ENCODE measurements around the gene CRYBG2.
"Not testable (repeated sequence)": the region's sequence is repeated elsewhere in the genome, so short reads cannot be mapped to it uniquely, and the experiment has no call there.

CRYBG2 gene, protein sequence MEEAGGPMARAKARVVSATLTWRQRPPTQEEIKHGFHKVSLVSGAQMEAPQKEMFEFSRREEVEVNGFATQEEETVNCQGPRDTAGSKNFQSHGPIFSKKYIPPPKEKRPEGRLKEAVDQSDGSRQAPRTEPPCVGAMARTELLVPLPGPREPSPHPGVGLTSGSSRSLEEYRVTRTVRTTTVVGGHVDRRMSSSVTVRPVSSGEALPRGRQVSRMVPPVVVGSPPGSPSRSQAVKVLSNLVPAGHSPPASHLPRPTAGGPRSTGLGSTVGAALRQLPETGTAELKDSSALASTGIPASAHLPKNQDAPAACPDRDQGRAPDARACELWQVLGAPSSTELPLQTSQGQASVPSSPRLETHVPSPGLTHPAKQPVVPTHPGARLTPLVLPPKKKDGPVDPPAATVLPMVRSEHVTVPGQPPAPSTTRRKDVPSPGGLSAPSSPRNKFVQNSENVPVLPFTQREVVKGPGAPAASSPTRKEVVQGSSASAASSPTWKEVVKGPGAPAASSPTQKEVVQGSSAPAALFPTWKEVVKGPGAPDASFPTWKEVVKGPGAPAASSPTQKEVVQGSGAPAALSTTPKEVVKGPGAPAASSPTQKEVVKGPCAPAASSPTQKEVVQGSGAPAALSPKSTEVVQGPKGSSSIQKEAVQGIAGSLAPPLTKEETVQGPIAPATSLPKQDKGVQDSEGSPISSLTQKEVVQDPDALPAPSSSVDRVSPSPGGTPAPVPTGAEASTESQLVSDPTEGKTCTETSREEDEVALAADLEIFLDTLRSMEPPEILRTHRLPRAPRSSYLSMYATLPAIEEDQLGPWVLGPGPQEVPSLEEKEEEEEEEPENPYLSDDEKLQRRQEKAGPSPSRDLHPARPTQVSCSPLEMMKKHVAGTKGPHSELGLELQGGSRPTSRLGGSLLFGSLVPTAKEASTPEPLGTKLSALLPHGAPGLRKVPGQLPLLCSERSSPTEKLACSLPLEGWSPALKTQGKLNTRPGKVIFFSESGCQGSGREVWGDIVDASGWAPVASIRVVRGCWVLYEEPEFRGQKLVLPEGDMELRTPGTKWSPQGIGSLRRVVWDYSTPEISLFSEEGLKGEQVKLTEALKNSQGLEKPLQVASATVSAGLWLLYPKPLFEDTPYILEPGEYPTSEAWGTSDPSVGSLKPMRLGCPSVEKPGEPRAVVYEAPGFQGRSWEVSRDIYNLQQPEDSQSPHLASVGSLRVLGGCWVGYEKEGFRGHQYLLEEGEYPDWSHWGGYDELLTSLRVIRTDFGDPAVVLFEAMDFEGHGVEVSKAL (N-terminal part only)

DNA sequence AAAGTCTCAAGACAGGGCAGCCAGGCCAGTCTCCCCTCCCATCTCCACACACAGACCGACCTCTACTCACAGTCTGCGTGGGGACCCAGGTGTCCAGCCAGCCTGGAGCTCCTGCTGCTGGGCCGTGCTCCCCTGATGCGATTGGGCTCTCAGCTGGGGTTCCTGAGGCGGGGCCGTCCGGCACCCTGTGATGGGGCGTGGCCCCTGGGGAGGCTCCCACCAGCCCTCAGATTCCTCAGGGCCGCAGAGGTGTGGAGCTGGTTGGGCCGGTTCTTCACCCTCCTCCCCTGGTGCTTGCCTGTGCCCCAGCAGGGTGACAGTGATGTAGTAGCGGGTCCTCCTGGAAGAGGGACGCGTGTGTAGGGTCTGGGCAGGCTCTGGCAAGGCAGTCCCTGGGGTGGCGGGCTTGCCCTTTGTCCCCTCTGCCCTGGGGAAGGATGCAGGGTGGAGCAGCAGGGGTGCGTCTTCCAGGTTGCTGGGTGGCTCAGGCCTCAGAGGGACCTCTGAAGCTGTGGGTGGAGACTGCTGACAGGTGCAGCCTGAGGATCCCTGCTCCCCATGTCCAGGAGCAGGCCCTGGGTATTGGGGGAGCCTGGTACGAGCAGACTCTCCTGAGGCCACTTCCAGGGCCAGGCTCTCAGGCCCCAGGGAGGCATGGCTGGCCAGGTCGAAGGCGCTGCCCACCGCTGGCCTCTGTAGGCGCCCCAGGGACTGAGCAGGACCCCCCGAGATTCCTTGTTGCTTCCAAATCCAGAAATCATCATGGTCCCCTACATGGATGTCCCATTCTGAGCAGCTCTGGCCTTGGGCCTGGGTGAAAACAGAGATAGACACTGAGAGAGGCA lies at the start of gene CRYBG2:
Gene CRYBG2 (minus strand): TSS at position 155 of the 845 bp plus-strand sequence. CDS start 7,473 bp downstream, outside the sequence.
- Mint-ChIP-seq H3K4me3 (no peak within 1 kb of the TSS), H3K4me1 (peaks cover 0 to 2% of the 10 kb centered on the region in 2 donors), H3K27me3 (peaks cover 16 to 17% of the 10 kb centered on the region in 2 donors), H3K9me3 (no peaks in the 10 kb centered on the region), H3K36me3 (no peaks in the 10 kb centered on the region), H3K27ac (peak within 1 kb of the TSS; percentile 38)
- no peak for DNase-seq
- no peak for ATAC-seq (replicated peaks)

DNA sequence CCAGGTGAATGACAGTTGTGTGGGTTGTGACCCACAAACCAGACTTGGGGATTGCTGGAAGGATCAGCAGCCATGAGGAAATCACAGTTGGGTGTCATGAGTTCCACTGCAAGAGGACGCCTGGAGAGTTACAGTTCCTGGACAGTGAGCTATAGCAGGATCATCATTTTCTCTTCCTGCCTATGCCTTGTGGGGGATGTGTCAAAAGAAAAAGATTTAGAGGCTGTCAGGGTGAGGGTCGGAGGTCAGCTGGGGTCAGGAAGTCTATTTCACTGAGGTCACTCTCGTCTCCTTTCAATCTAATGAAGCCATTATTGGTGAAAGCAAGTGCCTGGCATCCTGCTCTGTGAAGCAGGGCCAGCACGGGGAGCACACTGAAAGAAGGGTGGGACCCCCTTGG lies 49.7 kb upstream of the CRYBG2 start:
- H3K27me3 Mint-ChIP-seq: peaks cover 38 to 76% of the 10 kb centered on the region in 2 donors
- peaks cover 0 to 3% of the 10 kb centered on the region in 2 donors for H3K9me3 Mint-ChIP-seq
- H3K27ac Mint-ChIP-seq: no peak overlapping the region
- no peak overlapping the region for H3K4me3 Mint-ChIP-seq
- H3K36me3 Mint-ChIP-seq: no peaks in the 10 kb centered on the region
- H3K4me1 Mint-ChIP-seq: peaks cover 0 to 3% of the 10 kb centered on the region in 2 donors
- ATAC-seq (replicated peaks) (no peak), DNase-seq (no peak)

DNA sequence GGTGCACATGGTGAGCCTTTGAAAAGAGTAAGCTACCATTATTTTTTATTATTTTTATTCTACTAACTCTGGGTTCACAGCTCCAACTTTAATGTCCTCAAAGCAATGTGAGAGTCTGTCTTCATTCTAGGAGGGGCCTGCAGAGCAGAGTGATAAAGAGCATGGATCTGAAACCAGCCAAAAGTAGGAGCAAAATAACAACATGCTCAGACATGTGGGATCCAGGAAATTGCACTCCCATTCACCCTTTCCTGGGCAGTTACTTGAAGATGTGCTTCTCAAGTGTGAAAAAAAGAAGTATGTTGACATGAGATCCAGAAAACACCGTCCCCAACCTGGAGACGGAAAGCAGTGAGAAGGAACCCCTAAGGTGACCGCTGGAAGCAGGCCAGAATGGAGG lies 48.0 kb upstream of the CRYBG2 start:
- H3K27ac Mint-ChIP-seq: no peak overlapping the region
- ATAC-seq (replicated peaks) (no peak), DNase-seq (no peak)
- H3K27me3 Mint-ChIP-seq: peaks cover 30 to 59% of the 10 kb centered on the region in 2 donors
- no peaks in the 10 kb centered on the region for H3K36me3 Mint-ChIP-seq
- H3K9me3 Mint-ChIP-seq: no peaks in the 10 kb centered on the region
- no peak overlapping the region for H3K4me3 Mint-ChIP-seq
- H3K4me1 Mint-ChIP-seq: no peaks in the 10 kb centered on the region

DNA sequence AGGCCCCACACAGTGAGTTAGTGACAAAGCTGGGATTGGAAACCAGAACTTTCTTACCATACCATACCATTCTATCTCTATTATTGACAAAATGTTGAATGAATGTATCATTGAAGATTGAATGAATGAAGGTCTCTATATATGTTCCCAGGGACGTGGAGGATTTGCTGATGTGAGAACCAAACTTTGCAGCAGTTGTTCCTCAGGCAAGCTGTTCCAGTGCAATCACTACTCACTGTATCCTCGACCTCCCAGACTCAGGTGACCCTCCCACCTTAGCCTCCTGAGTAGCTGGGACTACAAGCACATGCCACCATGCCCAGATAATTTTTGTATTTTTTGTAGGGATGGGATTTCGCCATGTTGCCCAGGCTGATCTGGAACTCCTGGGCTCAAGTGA lies 45.1 kb upstream of the CRYBG2 start:
- peaks cover 27 to 35% of the 10 kb centered on the region in 2 donors for H3K27me3 Mint-ChIP-seq
- no peak overlapping the region for H3K4me3 Mint-ChIP-seq
- H3K36me3 Mint-ChIP-seq: no peaks in the 10 kb centered on the region
- no peak overlapping the region for H3K27ac Mint-ChIP-seq
- DNase-seq: no peak
- no peak for ATAC-seq (replicated peaks)
- H3K4me1 Mint-ChIP-seq: no peaks in the 10 kb centered on the region
- H3K9me3 Mint-ChIP-seq: no peaks in the 10 kb centered on the region

DNA sequence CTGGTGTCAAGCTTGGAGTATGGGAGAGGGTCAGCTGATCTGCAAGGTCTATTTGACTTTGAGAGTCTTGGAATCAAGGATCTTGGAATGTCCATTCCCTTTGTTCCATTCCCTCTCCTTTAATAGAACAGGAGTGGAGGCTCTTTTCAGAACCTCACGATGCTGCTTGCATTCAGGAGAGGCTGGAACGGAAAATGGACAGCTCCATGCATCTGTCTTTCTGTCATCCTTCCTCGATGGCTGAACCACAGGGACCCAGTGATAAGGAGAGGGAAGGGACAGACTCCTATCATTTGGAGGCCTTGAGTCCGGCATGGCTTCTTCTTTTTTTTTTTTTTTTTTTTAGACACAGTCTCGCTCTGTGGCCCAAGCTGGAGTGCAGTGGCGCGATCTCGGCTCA lies 41.8 kb upstream of the CRYBG2 start:
- H3K36me3 Mint-ChIP-seq: no peaks in the 10 kb centered on the region
- H3K9me3 Mint-ChIP-seq: no peaks in the 10 kb centered on the region
- DNase-seq: no peak
- H3K4me1 Mint-ChIP-seq: no peaks in the 10 kb centered on the region
- H3K27ac Mint-ChIP-seq: no peak overlapping the region
- H3K27me3 Mint-ChIP-seq: peaks cover 14 to 30% of the 10 kb centered on the region in 2 donors
- ATAC-seq (replicated peaks): no peak
- H3K4me3 Mint-ChIP-seq: no peak overlapping the region

DNA sequence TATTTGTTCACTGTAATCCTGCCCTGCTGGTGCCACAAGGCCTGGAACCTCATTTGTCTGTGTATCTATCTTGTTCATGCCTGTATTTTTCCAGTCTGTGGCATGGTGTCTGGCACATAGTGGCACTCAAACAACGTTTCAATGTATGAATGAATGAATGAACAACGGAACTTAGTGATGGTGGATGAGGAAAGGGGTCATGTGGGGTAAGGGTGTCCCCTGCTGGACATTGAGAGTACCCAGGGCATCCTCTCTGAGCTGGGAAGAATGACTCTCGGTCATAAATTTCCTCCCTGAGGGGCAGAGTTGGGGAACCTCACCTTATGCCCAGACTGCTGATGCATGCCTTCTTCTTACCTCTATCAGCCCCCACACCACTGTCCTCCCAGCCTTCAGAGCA lies 37.5 kb upstream of the CRYBG2 start:
- no peaks in the 10 kb centered on the region for H3K9me3 Mint-ChIP-seq
- no peaks in the 10 kb centered on the region for H3K36me3 Mint-ChIP-seq
- no peak overlapping the region for H3K4me3 Mint-ChIP-seq
- DNase-seq: no peak
- peak; percentile 56 to 63 for ATAC-seq (replicated peaks)
- no peaks in the 10 kb centered on the region for H3K4me1 Mint-ChIP-seq
- H3K27ac Mint-ChIP-seq: no peak overlapping the region
- H3K27me3 Mint-ChIP-seq: peaks cover 9 to 25% of the 10 kb centered on the region in 2 donors

DNA sequence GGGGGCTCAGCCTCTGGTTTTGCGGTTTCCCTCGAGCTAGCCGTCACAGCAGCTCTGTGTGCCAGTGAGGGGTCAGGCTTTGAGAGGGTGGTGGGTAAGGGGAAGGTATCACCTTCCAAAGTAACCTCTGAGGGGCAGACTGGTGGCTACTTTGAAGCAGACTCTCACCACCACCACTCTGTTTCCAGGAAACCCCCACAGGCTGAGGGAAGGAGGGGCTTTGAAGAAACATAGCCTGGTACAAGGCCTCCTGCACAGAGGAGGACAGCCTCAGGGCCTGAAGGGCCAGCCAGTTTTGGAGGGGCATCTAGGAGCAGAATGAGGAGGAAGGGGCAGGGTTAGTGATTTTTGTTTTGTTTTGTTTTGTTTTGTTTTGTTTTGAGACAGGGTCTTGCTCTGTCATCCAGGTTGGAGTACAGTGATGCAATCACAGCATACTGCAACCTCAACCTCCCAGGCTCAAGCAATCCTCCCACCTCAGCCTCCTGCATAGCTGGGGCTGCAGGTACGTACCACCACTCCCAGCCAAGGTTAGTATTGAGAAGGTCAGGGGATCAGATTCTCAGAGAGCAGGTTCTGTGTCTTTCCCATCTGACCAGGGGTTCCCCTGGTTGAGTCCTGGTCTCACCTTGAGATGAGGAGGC lies 35.8 kb upstream of the CRYBG2 start:
- no peak overlapping the region for H3K27ac Mint-ChIP-seq
- H3K4me3 Mint-ChIP-seq: no peak overlapping the region
- H3K27me3 Mint-ChIP-seq: peaks cover 12 to 25% of the 10 kb centered on the region in 2 donors
- no peaks in the 10 kb centered on the region for H3K4me1 Mint-ChIP-seq
- DNase-seq: no peak
- no peaks in the 10 kb centered on the region for H3K36me3 Mint-ChIP-seq
- ATAC-seq (replicated peaks): no peak
- no peaks in the 10 kb centered on the region for H3K9me3 Mint-ChIP-seq

DNA sequence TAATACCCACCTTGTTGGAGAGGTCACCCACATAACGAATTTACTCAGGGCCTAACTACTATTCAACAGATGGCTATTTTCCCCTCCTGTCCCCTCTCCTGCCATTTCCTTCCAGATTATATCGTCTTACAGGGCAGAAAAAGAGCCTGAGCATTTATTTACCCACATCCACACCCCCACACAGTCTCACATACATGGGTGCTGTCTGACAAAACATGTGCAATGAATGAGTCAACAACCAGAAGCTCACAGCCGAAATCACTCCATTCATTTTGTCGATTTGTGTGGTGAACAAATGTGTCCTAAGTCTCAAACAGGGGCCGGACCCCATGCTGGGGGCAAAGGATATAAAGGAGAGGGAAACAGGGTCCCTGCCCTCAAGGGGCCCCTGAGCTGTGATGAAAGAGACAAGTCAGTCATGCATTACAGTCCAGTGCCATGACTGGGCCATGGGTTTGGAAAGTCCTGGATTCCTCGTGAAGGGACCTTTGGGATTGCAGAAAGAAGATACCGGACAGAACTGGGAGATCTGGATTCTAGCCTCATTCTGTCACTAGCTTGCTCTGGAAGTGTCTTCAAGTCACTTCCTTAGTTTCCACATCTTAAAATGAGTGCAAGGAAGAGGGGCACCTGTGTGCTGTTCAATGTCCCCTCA lies 35.0 kb upstream of the CRYBG2 start:
- peaks cover 12 to 32% of the 10 kb centered on the region in 2 donors for H3K27me3 Mint-ChIP-seq
- no peaks in the 10 kb centered on the region for H3K9me3 Mint-ChIP-seq
- H3K4me3 Mint-ChIP-seq: no peak overlapping the region
- ATAC-seq (replicated peaks) (no peak), DNase-seq (no peak)
- no peak overlapping the region for H3K27ac Mint-ChIP-seq
- no peaks in the 10 kb centered on the region for H3K4me1 Mint-ChIP-seq
- H3K36me3 Mint-ChIP-seq: no peaks in the 10 kb centered on the region

DNA sequence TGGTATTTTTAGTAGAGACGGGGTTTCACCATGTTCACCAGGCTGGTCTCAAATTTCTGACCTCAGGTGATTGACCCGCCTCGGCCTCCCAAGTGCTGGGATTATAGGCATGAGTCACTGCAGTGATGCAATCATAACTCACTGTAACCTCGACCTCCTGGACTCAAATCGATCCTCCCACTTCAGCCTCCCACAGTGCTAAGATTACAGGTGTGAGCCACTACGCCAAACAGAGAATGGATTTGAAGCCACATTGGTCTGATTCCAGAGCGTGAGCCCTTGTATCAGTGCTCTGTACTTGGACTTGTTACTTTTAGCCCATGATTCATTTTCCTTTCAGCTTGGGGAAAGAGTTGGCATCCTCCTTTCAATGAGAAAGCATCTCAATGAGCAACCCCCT lies 33.5 kb upstream of the CRYBG2 start:
- DNase-seq: no peak
- ATAC-seq (replicated peaks): no peak
- H3K36me3 Mint-ChIP-seq: no peaks in the 10 kb centered on the region
- no peak overlapping the region for H3K27ac Mint-ChIP-seq
- peaks cover 10 to 24% of the 10 kb centered on the region in 2 donors for H3K27me3 Mint-ChIP-seq
- H3K9me3 Mint-ChIP-seq: no peaks in the 10 kb centered on the region
- no peak overlapping the region for H3K4me3 Mint-ChIP-seq
- H3K4me1 Mint-ChIP-seq: no peaks in the 10 kb centered on the region

DNA sequence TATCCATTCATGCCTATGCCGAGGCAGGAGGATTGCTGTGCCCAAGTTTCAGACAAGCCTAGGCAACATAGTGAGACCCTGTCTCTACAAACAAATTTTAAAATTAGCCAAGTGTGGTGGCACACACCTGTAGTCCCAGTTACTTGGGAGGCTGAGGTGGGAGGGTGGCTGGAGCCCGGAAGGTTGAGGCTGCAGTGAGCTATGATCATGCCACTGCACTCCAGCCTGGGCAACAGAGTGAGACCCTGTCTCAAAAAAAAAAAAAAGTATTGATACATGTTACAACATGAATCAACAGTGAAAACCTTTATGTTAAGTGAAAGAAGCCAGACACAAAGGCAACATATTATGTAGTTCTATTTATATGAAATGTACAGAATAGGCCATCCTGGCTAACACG lies 31.1 kb upstream of the CRYBG2 start:
- H3K27ac Mint-ChIP-seq; H3K36me3 Mint-ChIP-seq; DNase-seq; H3K4me1 Mint-ChIP-seq; ATAC-seq (replicated peaks); H3K4me3 Mint-ChIP-seq; H3K9me3 Mint-ChIP-seq: not testable (repeated sequence)
- H3K27me3 Mint-ChIP-seq: peaks cover 6 to 24% of the 10 kb centered on the region in 2 donors

DNA sequence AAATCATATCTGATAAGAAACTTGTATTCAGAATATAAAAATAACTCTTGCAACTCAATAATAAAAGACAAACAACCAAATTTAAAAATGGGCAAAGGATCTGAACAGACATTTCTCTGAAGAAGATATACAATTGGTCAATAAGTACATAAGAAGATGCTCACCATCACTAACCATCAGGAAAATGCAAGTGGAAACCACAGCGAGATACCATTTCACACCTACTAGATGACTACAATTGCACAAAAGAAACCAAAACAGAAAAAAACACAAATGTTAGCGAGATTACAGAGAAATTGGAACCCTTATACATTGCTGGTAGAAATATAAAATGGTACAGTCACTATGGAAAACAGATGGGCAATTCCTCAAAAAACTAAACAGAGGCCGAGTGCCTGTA lies 30.1 kb upstream of the CRYBG2 start:
- H3K27me3 Mint-ChIP-seq: peaks cover 6 to 24% of the 10 kb centered on the region in 2 donors
- no peak for DNase-seq
- H3K27ac Mint-ChIP-seq: no peak overlapping the region
- H3K4me3 Mint-ChIP-seq: no peak overlapping the region
- H3K9me3 Mint-ChIP-seq: no peaks in the 10 kb centered on the region
- no peaks in the 10 kb centered on the region for H3K4me1 Mint-ChIP-seq
- H3K36me3 Mint-ChIP-seq: no peaks in the 10 kb centered on the region
- ATAC-seq (replicated peaks): no peak

DNA sequence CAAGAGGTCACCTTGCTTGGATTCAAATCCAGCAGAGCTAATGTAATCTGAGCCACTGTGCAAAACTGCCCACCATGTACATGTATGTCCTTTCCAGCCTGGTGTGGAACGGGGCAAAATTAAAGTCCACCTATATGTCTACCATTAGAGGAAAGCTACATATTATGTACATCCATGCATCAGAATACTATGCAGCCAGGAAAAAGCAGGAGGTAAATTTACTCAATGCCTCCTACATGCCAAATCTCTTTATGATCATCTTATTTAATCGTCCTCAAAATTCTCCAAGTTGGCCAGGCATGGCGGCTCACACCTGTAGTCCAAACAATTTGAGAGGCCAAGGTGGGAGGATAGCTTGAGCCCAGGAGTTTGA lies 24.9 kb upstream of the CRYBG2 start:
- H3K4me3 Mint-ChIP-seq: no peak overlapping the region
- ATAC-seq (replicated peaks): no peak
- H3K27ac Mint-ChIP-seq: no peak overlapping the region

More for the DNA sequence above, 24.9 kb upstream of the CRYBG2 start:
- Mint-ChIP-seq H3K9me3 (no peaks in the 10 kb centered on the region), H3K36me3 (no peaks in the 10 kb centered on the region), H3K27me3 (peaks cover 3 to 16% of the 10 kb centered on the region in 2 donors), H3K4me1 (peaks cover 20 to 34% of the 10 kb centered on the region in 2 donors)
- DNase-seq: no peak
